ENCODE measurements around the gene KRTAP4-16.

The KRTAP4-16 gene

DNA sequence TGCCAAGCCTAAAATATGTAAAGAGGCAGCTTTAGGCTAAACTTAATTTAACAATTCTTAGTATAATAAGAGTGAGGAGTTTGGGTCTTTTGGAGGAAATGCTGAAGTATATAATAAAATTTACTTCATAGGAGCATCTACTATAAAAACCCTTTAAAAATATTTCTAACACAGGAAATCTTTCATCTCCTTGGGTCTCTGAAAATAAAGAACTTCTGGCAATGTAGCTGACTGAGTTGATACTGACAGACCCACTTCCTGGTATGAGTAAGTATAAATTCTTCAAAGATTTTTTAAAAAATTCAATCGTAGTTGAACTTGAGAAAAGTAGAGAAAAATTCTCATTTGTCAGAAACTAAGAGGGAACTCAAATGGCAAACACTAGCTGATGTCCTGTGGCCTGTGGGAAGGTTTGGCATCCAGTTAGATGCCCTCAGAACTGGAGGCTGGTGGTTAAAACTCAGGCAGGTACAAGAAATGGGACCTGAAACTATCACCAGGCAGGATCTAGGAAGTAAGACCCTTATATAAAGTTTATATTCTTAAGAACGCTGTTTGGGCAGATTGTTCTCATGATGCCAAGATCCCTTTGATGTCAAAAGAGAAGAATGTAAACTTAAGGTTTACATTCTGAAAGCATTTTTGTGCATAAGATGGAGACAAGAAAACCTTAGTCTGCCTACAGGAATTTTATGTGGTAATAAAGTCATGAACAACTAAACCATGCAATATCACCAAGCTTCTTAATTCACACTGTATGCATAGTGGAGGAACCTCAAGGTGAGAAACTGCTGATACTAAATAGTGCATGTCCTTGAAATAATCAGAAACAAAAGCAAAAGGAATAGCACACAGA is 32.1 kb upstream of the KRTAP4-16 start:
- Histone ChIP-seq H3K79me2 (ENCODE audit: insufficient read depth, low read length) (no peaks in the 10 kb centered on the region), H3K27ac (ENCODE audit: low read depth, low read length) (no peak overlapping the region), H3F3A (ENCODE audit: insufficient read depth) (no peaks in the 10 kb centered on the region), H3K9ac (ENCODE audit: low read length) (no peak overlapping the region), H3K4me3 (ENCODE audit: insufficient read depth, low read length, poor library complexity, severe bottlenecking) (no peak overlapping the region), H3K36me3 (ENCODE audit: low read length) (no peaks in the 10 kb centered on the region), H3K9me2 (replicated peaks; ENCODE audit: insufficient read depth, low read length) (no peaks in the 10 kb centered on the region), H3K9me3 (ENCODE audit: insufficient read depth, low read length) (no peaks in the 10 kb centered on the region), H3K4me2 (ENCODE audit: low read depth, low read length, poor library complexity, severe bottlenecking) (no peak overlapping the region), H3K27me3 (ENCODE audit: low read length) (no peaks in the 10 kb centered on the region), H4K20me1 (ENCODE audit: low read depth, low read length) (no peaks in the 10 kb centered on the region), H2AFZ (ENCODE audit: low read depth, low read length, severe bottlenecking) (no peak overlapping the region)
- TF ChIP-seq, protein P1, sequence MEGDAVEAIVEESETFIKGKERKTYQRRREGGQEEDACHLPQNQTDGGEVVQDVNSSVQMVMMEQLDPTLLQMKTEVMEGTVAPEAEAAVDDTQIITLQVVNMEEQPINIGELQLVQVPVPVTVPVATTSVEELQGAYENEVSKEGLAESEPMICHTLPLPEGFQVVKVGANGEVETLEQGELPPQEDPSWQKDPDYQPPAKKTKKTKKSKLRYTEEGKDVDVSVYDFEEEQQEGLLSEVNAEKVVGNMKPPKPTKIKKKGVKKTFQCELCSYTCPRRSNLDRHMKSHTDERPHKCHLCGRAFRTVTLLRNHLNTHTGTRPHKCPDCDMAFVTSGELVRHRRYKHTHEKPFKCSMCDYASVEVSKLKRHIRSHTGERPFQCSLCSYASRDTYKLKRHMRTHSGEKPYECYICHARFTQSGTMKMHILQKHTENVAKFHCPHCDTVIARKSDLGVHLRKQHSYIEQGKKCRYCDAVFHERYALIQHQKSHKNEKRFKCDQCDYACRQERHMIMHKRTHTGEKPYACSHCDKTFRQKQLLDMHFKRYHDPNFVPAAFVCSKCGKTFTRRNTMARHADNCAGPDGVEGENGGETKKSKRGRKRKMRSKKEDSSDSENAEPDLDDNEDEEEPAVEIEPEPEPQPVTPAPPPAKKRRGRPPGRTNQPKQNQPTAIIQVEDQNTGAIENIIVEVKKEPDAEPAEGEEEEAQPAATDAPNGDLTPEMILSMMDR (IDR thresholded peaks at IDR 0.05; ENCODE audit: insufficient read depth, low read length, poor library complexity, severe bottlenecking), result no peak
- no peak for TF ChIP-seq EZH2phosphoT487 (conservative IDR thresholded peaks at IDR 0.05; ENCODE audit: low read length)

DNA sequence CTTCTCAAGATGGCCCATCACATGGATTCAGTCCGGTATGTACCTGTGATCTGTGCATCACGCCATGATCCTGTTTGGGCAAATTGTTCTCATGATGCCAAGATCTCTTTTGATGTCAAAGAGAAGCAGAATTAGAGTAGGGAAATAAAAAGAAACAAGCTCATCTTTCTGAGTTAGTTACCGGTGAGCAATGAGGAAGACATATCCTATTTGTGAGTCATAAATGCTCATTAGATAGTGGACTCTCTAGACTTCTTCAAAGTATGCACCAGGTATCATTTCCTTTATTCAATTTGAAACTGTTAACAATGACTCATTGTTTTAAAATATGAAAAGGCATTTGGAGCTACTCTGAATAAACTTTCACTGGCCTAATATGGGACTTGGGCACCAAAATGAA is 30.0 kb upstream of the KRTAP4-16 start:
- Histone ChIP-seq H3K4me2 (ENCODE audit: low read depth, low read length, poor library complexity, severe bottlenecking) (no peak overlapping the region), H4K20me1 (ENCODE audit: low read depth, low read length) (no peaks in the 10 kb centered on the region), H3K79me2 (ENCODE audit: insufficient read depth, low read length) (no peaks in the 10 kb centered on the region), H3K27me3 (ENCODE audit: low read length) (no peaks in the 10 kb centered on the region), H3K9me3 (ENCODE audit: insufficient read depth, low read length) (no peaks in the 10 kb centered on the region), H3F3A (ENCODE audit: insufficient read depth) (no peaks in the 10 kb centered on the region), H2AFZ (ENCODE audit: low read depth, low read length, severe bottlenecking) (no peak overlapping the region), H3K9ac (ENCODE audit: low read length) (no peak overlapping the region), H3K9me2 (replicated peaks; ENCODE audit: insufficient read depth, low read length) (no peaks in the 10 kb centered on the region), H3K4me3 (ENCODE audit: insufficient read depth, low read length, poor library complexity, severe bottlenecking) (no peak overlapping the region), H3K36me3 (ENCODE audit: low read length) (no peaks in the 10 kb centered on the region), H3K27ac (ENCODE audit: low read depth, low read length) (no peak overlapping the region)
- TF ChIP-seq, protein P1 (IDR thresholded peaks at IDR 0.05; ENCODE audit: insufficient read depth, low read length, poor library complexity, severe bottlenecking), result no peak
- no peak for TF ChIP-seq EZH2phosphoT487 (conservative IDR thresholded peaks at IDR 0.05; ENCODE audit: low read length)

DNA sequence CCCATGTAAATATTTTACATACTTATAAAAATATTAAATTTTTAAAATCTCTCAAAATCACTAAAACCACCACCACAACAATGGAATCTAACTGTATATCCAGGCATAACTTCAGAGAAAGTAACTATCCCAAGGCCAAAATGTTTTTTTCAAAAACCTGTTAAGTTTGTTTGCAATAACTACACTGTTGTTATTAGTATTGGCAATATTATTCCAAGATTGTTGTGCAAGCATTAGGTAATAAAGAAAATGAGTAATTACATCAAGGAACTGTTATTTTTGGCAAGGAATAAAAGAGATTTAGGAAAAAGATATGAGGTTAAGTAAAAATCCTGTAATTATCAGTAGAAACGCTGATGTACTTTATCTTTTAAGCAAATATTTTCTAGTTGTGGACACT is 25.4 kb upstream of the KRTAP4-16 start:
- H3K27me3 ChIP-seq (ENCODE audit: low read length), result no peaks in the 10 kb centered on the region
- H2AFZ ChIP-seq (ENCODE audit: low read depth, low read length, severe bottlenecking), result no peak overlapping the region
- H3K9ac ChIP-seq (ENCODE audit: low read length), result no peak overlapping the region
- H3K4me2 ChIP-seq (ENCODE audit: low read depth, low read length, poor library complexity, severe bottlenecking), result no peak overlapping the region
- no peaks in the 10 kb centered on the region for H3K9me2 ChIP-seq (replicated peaks; ENCODE audit: insufficient read depth, low read length)
- H3K4me3 ChIP-seq (ENCODE audit: insufficient read depth, low read length, poor library complexity, severe bottlenecking), result no peak overlapping the region
- no peak for TF ChIP-seq EZH2phosphoT487 (conservative IDR thresholded peaks at IDR 0.05; ENCODE audit: low read length)
- TF ChIP-seq, protein P1 (IDR thresholded peaks at IDR 0.05; ENCODE audit: insufficient read depth, low read length, poor library complexity, severe bottlenecking), result no peak
- 0 out of 2 replicates have a peak, but pooled peaks cover under 1% of the 10 kb centered on the region for H3K9me3 ChIP-seq (ENCODE audit: insufficient read depth, low read length)
- no peaks in the 10 kb centered on the region for H3F3A ChIP-seq (ENCODE audit: insufficient read depth)
- H3K27ac ChIP-seq (ENCODE audit: low read depth, low read length), result no peak overlapping the region
- no peaks in the 10 kb centered on the region for H3K36me3 ChIP-seq (ENCODE audit: low read length)
- no peaks in the 10 kb centered on the region for H4K20me1 ChIP-seq (ENCODE audit: low read depth, low read length)
- no peaks in the 10 kb centered on the region for H3K79me2 ChIP-seq (ENCODE audit: insufficient read depth, low read length)
